ENCODE results near the gene TIGIT. TPM values are rescaled to one million over a fixed set of nuclear protein-coding genes. Genes with fewer than 3 reads are reported as not detected.

TIGIT gene
- total RNA-seq, 1 donor from 2014 or later: not detected

GRCh38 chr3:114320246-114320645 lies 26.4 kb downstream of the TIGIT start:
- no peak for TF ChIP-seq CTCF (IDR thresholded peaks at IDR 0.05; ENCODE audit: unreplicated experiment)
- H3K27ac Mint-ChIP-seq: no peak overlapping the region
- H3K36me3 Mint-ChIP-seq (ENCODE audit: insufficient read depth): no peaks in the 10 kb centered on the region
- no peaks in the 10 kb centered on the region for H3K9me3 Mint-ChIP-seq (ENCODE audit: low read depth)
- peaks cover 22% of the 10 kb centered on the region for H3K4me1 Mint-ChIP-seq (ENCODE audit: low read depth)
- no peaks in the 10 kb centered on the region for H3K27me3 Mint-ChIP-seq
- H3K4me3 Mint-ChIP-seq (ENCODE audit: low read depth): no peak overlapping the region
- DNase-seq (ENCODE audit: low spot score, unreplicated experiment): no peak

GRCh38 chr3:114323546-114324254 lies 29.9 kb downstream of the TIGIT start:
- Mint-ChIP-seq H3K27me3 (no peaks in the 10 kb centered on the region), H3K9me3 (ENCODE audit: low read depth) (no peaks in the 10 kb centered on the region), H3K36me3 (ENCODE audit: insufficient read depth) (no peaks in the 10 kb centered on the region), H3K27ac (no peak overlapping the region), H3K4me3 (ENCODE audit: low read depth) (no peak overlapping the region), H3K4me1 (ENCODE audit: low read depth) (peaks cover 29% of the 10 kb centered on the region)
- no peak for TF ChIP-seq CTCF (IDR thresholded peaks at IDR 0.05; ENCODE audit: unreplicated experiment)
- no peak for DNase-seq (ENCODE audit: low spot score, unreplicated experiment)

GRCh38 chr3:114327665-114328064 lies 33.8 kb downstream of the TIGIT start:
- H3K27me3 Mint-ChIP-seq: no peaks in the 10 kb centered on the region
- peaks cover 14% of the 10 kb centered on the region for H3K36me3 Mint-ChIP-seq (ENCODE audit: insufficient read depth)
- no peak overlapping the region for H3K4me3 Mint-ChIP-seq (ENCODE audit: low read depth)
- no peak for DNase-seq (ENCODE audit: low spot score, unreplicated experiment)
- H3K9me3 Mint-ChIP-seq (ENCODE audit: low read depth): peaks cover 8% of the 10 kb centered on the region
- H3K27ac Mint-ChIP-seq: no peak overlapping the region
- no peak for TF ChIP-seq CTCF (IDR thresholded peaks at IDR 0.05; ENCODE audit: unreplicated experiment)
- H3K4me1 Mint-ChIP-seq (ENCODE audit: low read depth): peaks cover 24% of the 10 kb centered on the region

- Mint-ChIP-seq H3K27ac (no peak overlapping the region), H3K36me3 (ENCODE audit: insufficient read depth) (peaks cover 14% of the 10 kb centered on the region), H3K9me3 (ENCODE audit: low read depth) (peaks cover 8% of the 10 kb centered on the region), H3K4me3 (ENCODE audit: low read depth) (no peak overlapping the region), H3K4me1 (ENCODE audit: low read depth) (peaks cover 24% of the 10 kb centered on the region), H3K27me3 (no peaks in the 10 kb centered on the region)
- TF ChIP-seq CTCF (IDR thresholded peaks at IDR 0.05; ENCODE audit: unreplicated experiment): no peak
- no peak for DNase-seq (ENCODE audit: low spot score, unreplicated experiment)
Measured at GRCh38 chr3:114328345-114328744, 34.5 kb downstream of the TIGIT start.

GRCh38 chr3:114329823-114330222 lies 36.0 kb downstream of the TIGIT start:
- no peaks in the 10 kb centered on the region for H3K27me3 Mint-ChIP-seq
- peaks cover 13% of the 10 kb centered on the region for H3K4me1 Mint-ChIP-seq (ENCODE audit: low read depth)
- TF ChIP-seq CTCF (IDR thresholded peaks at IDR 0.05; ENCODE audit: unreplicated experiment): no peak
- no peak overlapping the region for H3K27ac Mint-ChIP-seq
- H3K4me3 Mint-ChIP-seq (ENCODE audit: low read depth): no peak overlapping the region
- no peak for DNase-seq (ENCODE audit: low spot score, unreplicated experiment)
- peaks cover 8% of the 10 kb centered on the region for H3K9me3 Mint-ChIP-seq (ENCODE audit: low read depth)
- H3K36me3 Mint-ChIP-seq (ENCODE audit: insufficient read depth): peaks cover 14% of the 10 kb centered on the region

Measured in progenitor cell of endocrine pancreas (in vitro differentiated cells).